ENCODE measurements around the gene TRIO.

DNA sequence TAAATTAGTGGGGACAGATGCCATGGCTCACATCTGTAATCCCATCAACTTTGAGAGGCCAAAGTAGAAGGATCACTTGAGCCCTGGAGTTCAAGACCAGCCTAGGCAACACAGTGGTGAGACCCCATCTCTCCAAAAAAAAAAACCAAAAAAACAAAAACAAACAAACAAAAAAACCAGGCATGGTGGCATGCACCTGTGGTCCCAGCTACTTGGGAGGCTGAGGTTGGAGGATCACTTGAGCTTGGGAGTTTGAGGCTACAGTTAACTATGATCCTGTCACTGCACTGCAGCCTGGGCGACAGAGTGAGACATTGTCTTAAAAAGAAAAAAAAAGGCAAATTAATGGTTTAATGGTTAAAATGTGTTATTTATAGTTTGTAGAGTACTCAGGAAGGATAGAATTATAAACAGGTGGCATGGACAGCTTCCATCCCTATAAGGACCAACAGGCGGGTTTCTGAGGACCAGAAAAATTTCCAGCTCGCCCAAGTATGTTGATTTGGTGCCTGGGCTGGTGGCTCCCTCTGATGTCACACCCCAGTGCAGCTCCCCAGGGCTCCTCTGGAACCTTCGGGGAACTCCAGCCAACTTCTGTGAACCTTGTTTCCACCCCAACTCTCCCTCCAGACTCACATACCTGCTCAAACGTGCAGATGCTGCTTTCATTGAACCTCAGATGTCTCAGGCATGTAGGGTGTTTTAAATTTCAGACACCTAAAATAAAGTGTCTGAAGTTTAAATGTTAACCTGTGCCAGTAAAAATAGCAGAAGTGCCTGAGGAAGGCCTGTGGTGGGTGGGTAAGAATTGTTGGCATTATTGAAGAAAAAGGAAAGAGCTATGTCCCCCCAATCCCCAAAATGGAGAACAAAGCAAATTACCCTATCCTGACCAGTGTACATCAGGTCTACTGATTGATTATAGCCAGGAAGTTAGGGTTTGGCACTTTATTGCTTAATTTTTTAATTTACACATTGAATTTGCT lies 69.0 kb downstream of the TRIO start:
- TF ChIP-seq, protein P1, sequence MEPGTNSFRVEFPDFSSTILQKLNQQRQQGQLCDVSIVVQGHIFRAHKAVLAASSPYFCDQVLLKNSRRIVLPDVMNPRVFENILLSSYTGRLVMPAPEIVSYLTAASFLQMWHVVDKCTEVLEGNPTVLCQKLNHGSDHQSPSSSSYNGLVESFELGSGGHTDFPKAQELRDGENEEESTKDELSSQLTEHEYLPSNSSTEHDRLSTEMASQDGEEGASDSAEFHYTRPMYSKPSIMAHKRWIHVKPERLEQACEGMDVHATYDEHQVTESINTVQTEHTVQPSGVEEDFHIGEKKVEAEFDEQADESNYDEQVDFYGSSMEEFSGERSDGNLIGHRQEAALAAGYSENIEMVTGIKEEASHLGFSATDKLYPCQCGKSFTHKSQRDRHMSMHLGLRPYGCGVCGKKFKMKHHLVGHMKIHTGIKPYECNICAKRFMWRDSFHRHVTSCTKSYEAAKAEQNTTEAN (CRISPR knock-in tag; IDR thresholded peaks at IDR 0.05) = no peak
- no peak for TF ChIP-seq ATF2 (CRISPR knock-in tag; IDR thresholded peaks at IDR 0.05; ENCODE audit: borderline replicate concordance, low read depth)
- TF ChIP-seq, protein P2, sequence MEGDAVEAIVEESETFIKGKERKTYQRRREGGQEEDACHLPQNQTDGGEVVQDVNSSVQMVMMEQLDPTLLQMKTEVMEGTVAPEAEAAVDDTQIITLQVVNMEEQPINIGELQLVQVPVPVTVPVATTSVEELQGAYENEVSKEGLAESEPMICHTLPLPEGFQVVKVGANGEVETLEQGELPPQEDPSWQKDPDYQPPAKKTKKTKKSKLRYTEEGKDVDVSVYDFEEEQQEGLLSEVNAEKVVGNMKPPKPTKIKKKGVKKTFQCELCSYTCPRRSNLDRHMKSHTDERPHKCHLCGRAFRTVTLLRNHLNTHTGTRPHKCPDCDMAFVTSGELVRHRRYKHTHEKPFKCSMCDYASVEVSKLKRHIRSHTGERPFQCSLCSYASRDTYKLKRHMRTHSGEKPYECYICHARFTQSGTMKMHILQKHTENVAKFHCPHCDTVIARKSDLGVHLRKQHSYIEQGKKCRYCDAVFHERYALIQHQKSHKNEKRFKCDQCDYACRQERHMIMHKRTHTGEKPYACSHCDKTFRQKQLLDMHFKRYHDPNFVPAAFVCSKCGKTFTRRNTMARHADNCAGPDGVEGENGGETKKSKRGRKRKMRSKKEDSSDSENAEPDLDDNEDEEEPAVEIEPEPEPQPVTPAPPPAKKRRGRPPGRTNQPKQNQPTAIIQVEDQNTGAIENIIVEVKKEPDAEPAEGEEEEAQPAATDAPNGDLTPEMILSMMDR (IDR thresholded peaks at IDR 0.05) = no peak
- TF ChIP-seq, protein P3, sequence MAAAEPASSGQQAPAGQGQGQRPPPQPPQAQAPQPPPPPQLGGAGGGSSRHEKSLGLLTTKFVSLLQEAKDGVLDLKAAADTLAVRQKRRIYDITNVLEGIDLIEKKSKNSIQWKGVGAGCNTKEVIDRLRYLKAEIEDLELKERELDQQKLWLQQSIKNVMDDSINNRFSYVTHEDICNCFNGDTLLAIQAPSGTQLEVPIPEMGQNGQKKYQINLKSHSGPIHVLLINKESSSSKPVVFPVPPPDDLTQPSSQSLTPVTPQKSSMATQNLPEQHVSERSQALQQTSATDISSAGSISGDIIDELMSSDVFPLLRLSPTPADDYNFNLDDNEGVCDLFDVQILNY (CRISPR knock-in tag; IDR thresholded peaks at IDR 0.05) = no peak
- TF ChIP-seq MXD4 (CRISPR knock-in tag; IDR thresholded peaks at IDR 0.05; ENCODE audit: borderline replicate concordance) = no peak
